HCT116 (cell line): ENCODE data around the gene THBS4. TPM values are rescaled to one million over a fixed set of nuclear protein-coding genes. Genes with fewer than 3 reads are reported as not detected.

Source experiments
- ATAC-seq: fragments of 200-7000 bp; cut with Tn5 transposase; 2 replicates; pipeline ENCODE4 v1.9.1; 2020; ENCODE audit warnings: mild to moderate bottlenecking, moderate library complexity
- BruUV-seq: library from RNA; stranded (reverse); fragments of 400-500 nt; replicated peaks from 2 replicates; lab custom pipeline; 2021; lab: Mats Ljungman, UMichigan
- CTCF ChIA-PET: fragments of 300-600 bp; sonication (Branson Sonifier 250); formaldehyde crosslinking; loops from one replicate; lab custom pipeline; 2021; ENCODE audit warnings: antibody characterized with exemption; lab: Charles Lee
- POLR2A ChIA-PET: fragments of 300-600, 350-600 bp; sonication (Branson Sonifier 250); formaldehyde crosslinking; loops from one replicate; lab custom pipeline; 2021; ENCODE audit warnings: antibody characterized with exemption; lab: Charles Lee
- RAD21 ChIA-PET, 2 experiments: fragments of 300-600 bp; sonication (Branson Sonifier 250); formaldehyde crosslinking; loops; one replicate each; lab custom pipeline; 2023; ENCODE audit warnings: low total read pairs in 2 of 2; ENCODE audit not compliant: uncharacterized antibody in 2 of 2, unreplicated experiment in 2 of 2, low non-redundant PET in 1 of 2; lab: Charles Lee
- DNase-seq: peaks from one replicate; pipeline ENCODE4 v3.0.0-alpha.2; 2010; ENCODE audit warnings: low read depth, low spot score
- H2AFZ ChIP-seq: fragments of 200-600 bp; shearing (Covaris generic), sonication (generic); 2 replicates; pipeline ENCODE4 v1.6.1; 2017; ENCODE audit warnings: low read depth, mixed run types, mixed read lengths, antibody characterized with exemption, low read length; ENCODE audit not compliant: poor library complexity, severe bottlenecking
- H3K27ac ChIP-seq: 2 replicates; pipeline ENCODE4 v1.5.1; 2012; ENCODE audit warnings: low read depth, low read length
- H3K27me3 ChIP-seq: fragments of 200-600 bp; sonication (generic); 2 replicates; pipeline ENCODE4 v1.6.1; 2016; ENCODE audit warnings: mixed run types, low read length, mixed read lengths; ENCODE audit not compliant: insufficient read depth
- H3K36me3 ChIP-seq, 2 experiments: fragments of 200-500 bp in 1 of 2; fragments of 200-600 bp in 1 of 2; sonication (Bioruptor generic) in 1 of 2; sonication (generic) in 1 of 2; 2 replicates each; pipeline versions ENCODE4 v1.5.1 to v1.6.1; 2014 to 2016; ENCODE audit warnings: low read length in 2 of 2, inconsistent platforms in 1 of 2, mixed read lengths in 1 of 2, mixed run types in 1 of 2; ENCODE audit not compliant: insufficient read depth in 2 of 2, control insufficient read depth in 1 of 2
- H3K4me1 ChIP-seq, 2 experiments: fragments of 200-600 bp in 1 of 2; sonication (generic) in 1 of 2; 2 replicates each; pipeline versions ENCODE4 v1.5.1 to v1.6.1; 2012 to 2017; ENCODE audit warnings: low read length in 2 of 2, inconsistent platforms in 1 of 2, mild to moderate bottlenecking in 1 of 2, mixed read lengths in 1 of 2, mixed run types in 1 of 2, moderate library complexity in 1 of 2; ENCODE audit not compliant: insufficient read depth in 2 of 2, control insufficient read depth in 1 of 2
- H3K4me2 ChIP-seq: fragments of 200-600 bp; sonication (generic); 2 replicates; pipeline ENCODE4 v1.6.1; 2017; ENCODE audit warnings: mixed run types, low read length, mixed read lengths
- H3K4me3 ChIP-seq, 2 experiments: fragments of 200-600 bp in 1 of 2; sonication (generic) in 1 of 2; replicated peaks in 1 of 2; 2 replicates each; pipeline ENCODE4 v1.5.1; 2011 to 2016; ENCODE audit warnings: low read length in 2 of 2, control low read depth in 1 of 2, low read depth in 1 of 2, mild to moderate bottlenecking in 1 of 2, mixed read lengths in 1 of 2, mixed run types in 1 of 2
- H3K79me2 ChIP-seq: fragments of 200-600 bp; sonication (generic); 2 replicates; pipeline ENCODE4 v1.6.1; 2017; ENCODE audit warnings: mild to moderate bottlenecking, mixed run types, low read length, moderate library complexity, mixed read lengths; ENCODE audit not compliant: insufficient read depth
- H3K9ac ChIP-seq: fragments of 200-600 bp; sonication (generic); 2 replicates; pipeline ENCODE4 v1.6.1; 2016; ENCODE audit warnings: low read length, mixed read lengths
- H3K9me2 ChIP-seq: fragments of 200-600 bp; sonication (generic), shearing (Covaris generic); 2 replicates; pipeline ENCODE4 v1.6.1; 2017; ENCODE audit warnings: mixed run types, mild to moderate bottlenecking, moderate library complexity; ENCODE audit not compliant: insufficient read depth
- H3K9me3 ChIP-seq, 2 experiments: fragments of 200-500 bp in 1 of 2; fragments of 200-600 bp in 1 of 2; sonication (Bioruptor generic) in 1 of 2; sonication (generic) in 1 of 2; 2 replicates each; pipeline ENCODE4 v1.6.1; 2014 to 2017; ENCODE audit warnings: low read length in 2 of 2, mixed read lengths in 2 of 2, inconsistent platforms in 1 of 2, low read depth in 1 of 2, mild to moderate bottlenecking in 1 of 2, mixed run types in 1 of 2, moderate library complexity in 1 of 2; ENCODE audit not compliant: control insufficient read depth in 1 of 2, insufficient read depth in 1 of 2
- H4K20me1 ChIP-seq: fragments of 200-600 bp; sonication (generic), shearing (Covaris generic); 2 replicates; pipeline ENCODE4 v1.6.1; 2017; ENCODE audit warnings: mixed run types, mild to moderate bottlenecking, moderate library complexity; ENCODE audit not compliant: insufficient read depth
- ATF3 ChIP-seq: IDR thresholded peaks from 2 replicates; pipeline ENCODE4 v1.6.1; 2012
- CEBPB ChIP-seq: IDR thresholded peaks from 2 replicates; pipeline ENCODE4 v1.6.1; 2012; ENCODE audit warnings: low read depth
- CTCF ChIP-seq, 3 experiments: fragments of 200-600 bp in 1 of 3; sonication (generic) in 1 of 3; IDR thresholded peaks in 2 of 3; conservative IDR thresholded peaks in 1 of 3; 2 replicates each; pipeline ENCODE4 v1.5.1; 2012 to 2017; ENCODE audit warnings: low read depth in 2 of 3, low read length in 2 of 3, antibody characterized with exemption in 1 of 3, borderline replicate concordance in 1 of 3, control low read depth in 1 of 3, mild to moderate bottlenecking in 1 of 3, mixed read lengths in 1 of 3, mixed run types in 1 of 3, moderate library complexity in 1 of 3; ENCODE audit not compliant: insufficient read depth in 1 of 3
- ELF1 ChIP-seq: IDR thresholded peaks from 2 replicates; pipeline ENCODE4 v1.6.1; 2012; ENCODE audit warnings: low read depth, borderline replicate concordance
- EZH2 ChIP-seq: fragments of 200-600 bp; sonication (generic); IDR thresholded peaks from 2 replicates; pipeline ENCODE4 v1.6.1; 2017; ENCODE audit warnings: antibody characterized with exemption, mixed run types
- EZH2phosphoT487 ChIP-seq: fragments of 200-600 bp; IDR thresholded peaks from 2 replicates; pipeline ENCODE4 v1.6.1; 2018; ENCODE audit warnings: antibody characterized with exemption, borderline replicate concordance
- FOSL1 ChIP-seq: IDR thresholded peaks from 2 replicates; pipeline ENCODE4 v1.6.1; 2012; ENCODE audit warnings: low read depth
- JUND ChIP-seq: IDR thresholded peaks from 2 replicates; pipeline ENCODE4 v1.6.1; 2012
- POLR2A ChIP-seq: IDR thresholded peaks from 2 replicates; pipeline ENCODE4 v1.7.0; 2011; ENCODE audit warnings: borderline replicate concordance; ENCODE audit not compliant: insufficient read depth, insufficient read length; ENCODE audit errors: extremely low read depth
- POLR2AphosphoS5 ChIP-seq: IDR thresholded peaks from 2 replicates; pipeline ENCODE4 v1.6.1; 2011; ENCODE audit warnings: mild to moderate bottlenecking, low read depth, low read length, moderate library complexity
- SP1 ChIP-seq: IDR thresholded peaks from 2 replicates; pipeline ENCODE4 v1.6.1; 2012; ENCODE audit warnings: low read depth
- TCF7L2 ChIP-seq: IDR thresholded peaks from 2 replicates; pipeline ENCODE4 v1.7.0; 2011; ENCODE audit warnings: borderline replicate concordance, inconsistent platforms; ENCODE audit not compliant: insufficient read depth, insufficient read length; ENCODE audit errors: extremely low read depth
- YY1 ChIP-seq: IDR thresholded peaks from 2 replicates; pipeline ENCODE4 v1.6.1; 2011; ENCODE audit warnings: low read length, low read depth, moderate library complexity, mild to moderate bottlenecking; ENCODE audit not compliant: insufficient replicate concordance; ENCODE audit errors: extremely low read depth
- ZFX ChIP-seq: fragments of 450-650 bp; IDR thresholded peaks from 2 replicates; pipeline ENCODE4 v1.6.1; 2017
- ZNF274 ChIP-seq: fragments of 200-500 bp; sonication (Bioruptor generic); IDR thresholded peaks from 2 replicates; pipeline ENCODE4 v1.6.1; 2014; ENCODE audit warnings: mild to moderate bottlenecking, low read depth, low read length, inconsistent platforms
- intact Hi-C: fragments of 100-400 bp; cut with micrococcal nuclease; formaldehyde crosslinking; loops from 2 replicates; pipeline ENCODE4 v1.10.0; 2022
- total RNA-seq: library from RNA; stranded (reverse); gene quantifications from one replicate; pipeline ENCODE4 v1.2.1, GENCODE V29; 2021; ENCODE audit not compliant: unreplicated experiment
- TF ChIP-seq, protein P1 (sequence below): IDR thresholded peaks from 2 replicates; pipeline ENCODE4 v1.6.1; 2012

The THBS4 gene
- total RNA-seq, 1 experiment from 2014 or later: 1.5 TPM

DNA sequence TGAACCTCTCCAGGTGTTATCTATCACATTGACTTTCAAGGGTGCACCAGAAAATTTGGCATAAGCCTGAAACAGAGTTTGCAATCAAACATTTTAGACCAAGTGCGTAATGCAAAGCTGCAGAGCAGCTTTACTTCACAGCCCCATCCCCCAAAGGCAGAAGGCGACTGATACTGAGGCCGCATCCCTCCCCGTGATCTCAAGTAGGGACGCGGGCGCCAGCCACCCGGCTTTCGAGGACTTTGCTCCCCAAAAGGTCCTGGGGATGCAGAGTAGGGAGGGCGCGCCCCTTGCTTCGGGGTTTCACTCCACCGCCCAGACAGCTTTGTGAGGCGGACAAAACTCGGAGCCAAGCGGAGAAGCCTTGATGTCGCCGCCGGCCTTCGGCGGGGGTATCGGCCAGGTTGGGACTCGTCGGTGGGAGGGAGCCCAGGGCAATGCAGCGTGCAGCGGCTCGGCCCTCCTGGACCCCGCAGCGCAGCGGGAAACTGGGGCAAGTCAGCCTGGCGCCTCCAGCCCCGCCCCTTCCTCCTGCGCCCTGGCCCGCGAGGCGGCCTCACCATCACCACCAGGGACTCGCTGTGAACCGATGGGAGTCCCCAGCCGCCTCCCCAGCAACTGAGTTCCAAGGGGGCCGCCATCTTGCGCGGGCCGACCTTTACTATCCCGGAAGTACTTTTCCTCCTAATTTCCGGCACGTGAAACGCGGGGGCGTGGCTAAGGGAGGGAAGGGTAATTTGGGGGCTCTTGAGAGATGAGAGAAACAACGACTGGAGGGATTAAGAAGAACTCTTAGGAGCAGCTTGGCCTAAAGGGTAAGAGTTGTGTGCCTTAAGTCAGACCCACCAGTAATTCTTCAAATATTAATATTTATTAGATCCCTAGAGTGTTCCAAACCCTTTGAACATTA is 44.3 kb upstream of the THBS4 start, which contains the start of gene MTX3 (continued):
- peak; percentile 84 for TF ChIP-seq ZFX
- peak; percentile 88 for TF ChIP-seq TCF7L2
- TF ChIP-seq ELF1: peak; percentile 46; the same call in 1 of the 2 replicates

GRCh38 chr5:79992891-79993657 is 42.1 kb upstream of the THBS4 start:
- intact Hi-C loops: no loop called here

More at GRCh38 chr5:79992891-79993657, 42.1 kb upstream of the THBS4 start:
- no peak for TF ChIP-seq JUND
- no peak for TF ChIP-seq ZNF274
- TF ChIP-seq ZFX: no peak
- no peak for TF ChIP-seq SP1
- TF ChIP-seq CEBPB: no peak
- TF ChIP-seq YY1: no peak
- TF ChIP-seq POLR2AphosphoS5: no peak
- TF ChIP-seq EZH2: no peak
- TF ChIP-seq ELF1: no peak
- no peak for TF ChIP-seq CTCF (IDR thresholded peaks at IDR 0.05 in 2 of 3, conservative IDR thresholded peaks at IDR 0.05 in 1 of 3; ENCODE audit: borderline replicate concordance in 1 of 3, insufficient read depth in 1 of 3, low read depth in 2 of 3, low read length in 2 of 3)
- TF ChIP-seq EZH2phosphoT487: no peak
- TF ChIP-seq ATF3: no peak
- TF ChIP-seq, protein P1, sequence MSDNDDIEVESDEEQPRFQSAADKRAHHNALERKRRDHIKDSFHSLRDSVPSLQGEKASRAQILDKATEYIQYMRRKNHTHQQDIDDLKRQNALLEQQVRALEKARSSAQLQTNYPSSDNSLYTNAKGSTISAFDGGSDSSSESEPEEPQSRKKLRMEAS: no peak
- no peak for TF ChIP-seq TCF7L2
- TF ChIP-seq FOSL1: no peak
- TF ChIP-seq POLR2A: no peak
- TF ChIP-seq, all 23 proteins: peak for 0
- H2AFZ ChIP-seq: no peak overlapping the region
- POLR2A ChIA-PET: no interaction called here
- no TSS peak for BruUV-seq
- H3K4me3 ChIP-seq: no peak overlapping the region
- no peak overlapping the region for H3K27ac ChIP-seq
- no peaks in the 10 kb centered on the region for H4K20me1 ChIP-seq
- no peaks in the 10 kb centered on the region for H3K9me2 ChIP-seq
- H3K4me2 ChIP-seq: no peak overlapping the region
- no peak for DNase-seq
- RAD21 ChIA-PET: no interaction called here
- H3K36me3 ChIP-seq: peaks cover 6 to 8% of the 10 kb centered on the region in 2 experiments; a peak in 2 of 4 replicates
- H3K27me3 ChIP-seq: no peaks in the 10 kb centered on the region
- H3K9me3 ChIP-seq: no peaks in the 10 kb centered on the region
- peaks cover 8 to 17% of the 10 kb centered on the region in 2 experiments; a peak in 3 of 4 replicates for H3K4me1 ChIP-seq
- CTCF ChIA-PET: no interaction called here
- H3K79me2 ChIP-seq: peaks cover 25% of the 10 kb centered on the region
- H3K9ac ChIP-seq: no peak overlapping the region
- ATAC-seq: no peak
